SU-DHL-6 (cell line): ENCODE measurements around the gene AKNA.

Experiments used
- H2AFZ ChIP-seq: fragments of 200-600 bp; sonication (generic); 2 replicates; pipeline ENCODE4 v1.6.1; 2014; ENCODE audit warnings: low read depth, mild to moderate bottlenecking, moderate library complexity, mixed read lengths, antibody characterized with exemption, low read length; ENCODE audit not compliant: severe bottlenecking
- H3F3A ChIP-seq: fragments of 200-600 bp; shearing (Covaris generic); 2 replicates; pipeline ENCODE4 v1.6.0; 2016; ENCODE audit warnings: antibody characterized with exemption, mild to moderate bottlenecking; ENCODE audit not compliant: insufficient read depth
- H3K27ac ChIP-seq: fragments of 200-600 bp; sonication (generic); 2 replicates; pipeline ENCODE4 v1.5.1; 2016; ENCODE audit warnings: low read depth, mild to moderate bottlenecking, low read length, moderate library complexity, mixed read lengths
- H3K27me3 ChIP-seq: fragments of 200-600 bp; sonication (generic), shearing (Covaris generic); 2 replicates; pipeline ENCODE4 v1.6.0; 2014; ENCODE audit warnings: mild to moderate bottlenecking, low read length
- H3K36me3 ChIP-seq: fragments of 200-600 bp; sonication (generic); 2 replicates; pipeline ENCODE4 v1.6.1; 2014; ENCODE audit warnings: mild to moderate bottlenecking, low read length, mixed read lengths
- H3K4me2 ChIP-seq: fragments of 300-600, 200-600 bp; shearing (Covaris generic), sonication (generic); 2 replicates; pipeline ENCODE4 v1.6.0; 2014; ENCODE audit warnings: low read length, low read depth, mild to moderate bottlenecking; ENCODE audit not compliant: poor library complexity, severe bottlenecking
- H3K4me3 ChIP-seq: fragments of 200-600 bp; sonication (generic); 2 replicates; pipeline ENCODE4 v1.5.1; 2014; ENCODE audit warnings: antibody characterized with exemption, low read length, mild to moderate bottlenecking, mixed read lengths; ENCODE audit not compliant: insufficient read depth, poor library complexity, severe bottlenecking
- H3K79me2 ChIP-seq: fragments of 200-600 bp; sonication (generic); 2 replicates; pipeline ENCODE4 v1.6.1; 2014; ENCODE audit warnings: mild to moderate bottlenecking, low read length, moderate library complexity; ENCODE audit not compliant: insufficient read depth
- H3K9ac ChIP-seq: fragments of 200-600 bp; sonication (generic); 2 replicates; pipeline ENCODE4 v1.7.0; 2014; ENCODE audit warnings: mild to moderate bottlenecking, low read length
- H3K9me2 ChIP-seq: fragments of 200-600 bp; sonication (generic); replicated peaks from 2 replicates; pipeline ENCODE4 v1.6.1; 2014; ENCODE audit warnings: low read length; ENCODE audit not compliant: insufficient read depth
- H3K9me3 ChIP-seq: fragments of 200-600 bp; sonication (generic); 2 replicates; pipeline ENCODE4 v1.6.1; 2014; ENCODE audit warnings: low read length, mixed read lengths; ENCODE audit not compliant: insufficient read depth
- H4K20me1 ChIP-seq: fragments of 200-600 bp; sonication (generic); 2 replicates; pipeline ENCODE4 v1.6.1; 2014; ENCODE audit warnings: low read depth, mild to moderate bottlenecking, antibody characterized with exemption, low read length, moderate library complexity, mixed read lengths
- EZH2phosphoT487 ChIP-seq: fragments of 200-600 bp; sonication (generic), shearing (Covaris generic); conservative IDR thresholded peaks from 2 replicates; pipeline ENCODE4 v1.6.1; 2018; ENCODE audit warnings: mild to moderate bottlenecking, antibody characterized with exemption, low read length, moderate library complexity, mixed read lengths
- TF ChIP-seq, protein P1 (sequence below): fragments of 200-600 bp; sonication (generic); IDR thresholded peaks from one replicate; pipeline ENCODE4 v1.5.1; 2017; ENCODE audit warnings: antibody characterized with exemption, mild to moderate bottlenecking, low read length, moderate library complexity; ENCODE audit not compliant: insufficient read depth, poor library complexity, severe bottlenecking

AKNA gene

DNA sequence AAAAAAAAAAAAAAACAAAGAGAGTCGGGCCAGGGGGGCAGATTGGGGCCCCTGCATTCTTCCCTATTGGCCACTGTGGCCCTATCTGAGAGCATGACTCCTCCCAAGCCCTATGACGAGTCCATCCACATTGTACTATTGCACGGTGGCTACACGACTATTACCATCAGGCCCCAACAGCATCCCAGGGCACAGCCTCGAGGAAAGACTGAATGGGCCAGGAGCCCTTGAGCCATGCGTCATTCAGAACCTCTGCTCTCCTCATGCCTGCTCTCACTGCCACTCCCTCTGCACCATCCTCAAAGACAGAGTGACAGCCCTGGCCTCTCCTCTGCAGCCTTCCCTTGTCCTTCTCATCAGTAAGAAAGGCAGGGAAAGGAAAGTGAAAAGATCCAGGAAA lies 85.1 kb downstream of the AKNA start:
- Histone ChIP-seq H3K27me3 (no peaks in the 10 kb centered on the region), H3K4me3 (no peak overlapping the region), H3K36me3 (no peaks in the 10 kb centered on the region), H3K9me2 (no peaks in the 10 kb centered on the region), H3K4me2 (no peak overlapping the region), H4K20me1 (no peaks in the 10 kb centered on the region), H3K79me2 (no peaks in the 10 kb centered on the region), H3F3A (no peaks in the 10 kb centered on the region), H3K9ac (no peak overlapping the region), H3K27ac (no peak overlapping the region), H2AFZ (no peak overlapping the region), H3K9me3 (no peaks in the 10 kb centered on the region)
- TF ChIP-seq EZH2phosphoT487: no peak
- TF ChIP-seq, protein P1, sequence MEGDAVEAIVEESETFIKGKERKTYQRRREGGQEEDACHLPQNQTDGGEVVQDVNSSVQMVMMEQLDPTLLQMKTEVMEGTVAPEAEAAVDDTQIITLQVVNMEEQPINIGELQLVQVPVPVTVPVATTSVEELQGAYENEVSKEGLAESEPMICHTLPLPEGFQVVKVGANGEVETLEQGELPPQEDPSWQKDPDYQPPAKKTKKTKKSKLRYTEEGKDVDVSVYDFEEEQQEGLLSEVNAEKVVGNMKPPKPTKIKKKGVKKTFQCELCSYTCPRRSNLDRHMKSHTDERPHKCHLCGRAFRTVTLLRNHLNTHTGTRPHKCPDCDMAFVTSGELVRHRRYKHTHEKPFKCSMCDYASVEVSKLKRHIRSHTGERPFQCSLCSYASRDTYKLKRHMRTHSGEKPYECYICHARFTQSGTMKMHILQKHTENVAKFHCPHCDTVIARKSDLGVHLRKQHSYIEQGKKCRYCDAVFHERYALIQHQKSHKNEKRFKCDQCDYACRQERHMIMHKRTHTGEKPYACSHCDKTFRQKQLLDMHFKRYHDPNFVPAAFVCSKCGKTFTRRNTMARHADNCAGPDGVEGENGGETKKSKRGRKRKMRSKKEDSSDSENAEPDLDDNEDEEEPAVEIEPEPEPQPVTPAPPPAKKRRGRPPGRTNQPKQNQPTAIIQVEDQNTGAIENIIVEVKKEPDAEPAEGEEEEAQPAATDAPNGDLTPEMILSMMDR: no peak

DNA sequence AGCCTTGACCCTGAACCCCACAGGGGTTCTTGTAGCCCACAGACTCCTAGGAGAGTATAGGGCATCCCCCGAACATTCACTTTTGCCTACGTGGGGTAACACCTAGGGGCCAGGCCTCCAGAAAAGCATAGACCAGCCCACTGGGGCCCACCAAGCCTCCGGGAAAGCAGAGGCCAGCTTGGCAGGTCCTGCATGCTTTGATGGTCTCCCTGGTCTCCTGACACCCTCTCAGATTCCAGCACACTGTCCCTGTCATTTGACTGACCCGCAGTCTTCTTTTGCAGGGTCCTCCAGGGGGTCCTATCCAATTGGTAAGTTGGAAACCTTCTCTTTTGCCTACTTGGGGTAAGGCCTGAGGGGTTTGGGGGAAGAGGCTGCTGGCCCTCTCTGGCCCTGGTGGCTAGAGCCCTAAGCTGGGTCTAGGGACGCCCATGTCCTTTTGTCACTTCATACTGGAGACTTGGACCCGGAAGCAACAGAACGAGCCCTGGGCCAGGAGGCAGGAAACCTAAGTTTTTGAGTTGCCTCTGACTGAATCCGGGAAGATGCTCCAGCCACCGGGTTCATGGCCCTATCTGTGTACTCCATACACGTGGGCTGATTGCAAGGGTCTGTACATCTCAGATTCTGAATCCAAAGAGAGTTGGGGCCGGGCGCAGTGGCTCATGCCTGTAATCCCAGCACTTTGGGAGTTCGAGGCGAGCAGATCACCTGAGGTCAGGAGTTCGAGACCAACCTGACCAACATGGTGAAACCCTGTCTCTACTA lies 85.8 kb downstream of the AKNA start:
- H3K4me3 ChIP-seq: no peak overlapping the region
- no peaks in the 10 kb centered on the region for H3K9me2 ChIP-seq
- no peaks in the 10 kb centered on the region for H4K20me1 ChIP-seq
- no peak overlapping the region for H3K27ac ChIP-seq
- no peaks in the 10 kb centered on the region for H3K36me3 ChIP-seq
- no peaks in the 10 kb centered on the region for H3K9me3 ChIP-seq
- no peak for TF ChIP-seq EZH2phosphoT487
- TF ChIP-seq, protein P1: no peak
- no peaks in the 10 kb centered on the region for H3F3A ChIP-seq
- no peaks in the 10 kb centered on the region for H3K27me3 ChIP-seq
- no peak overlapping the region for H2AFZ ChIP-seq
- no peaks in the 10 kb centered on the region for H3K79me2 ChIP-seq
- H3K9ac ChIP-seq: no peak overlapping the region
- no peak overlapping the region for H3K4me2 ChIP-seq

DNA sequence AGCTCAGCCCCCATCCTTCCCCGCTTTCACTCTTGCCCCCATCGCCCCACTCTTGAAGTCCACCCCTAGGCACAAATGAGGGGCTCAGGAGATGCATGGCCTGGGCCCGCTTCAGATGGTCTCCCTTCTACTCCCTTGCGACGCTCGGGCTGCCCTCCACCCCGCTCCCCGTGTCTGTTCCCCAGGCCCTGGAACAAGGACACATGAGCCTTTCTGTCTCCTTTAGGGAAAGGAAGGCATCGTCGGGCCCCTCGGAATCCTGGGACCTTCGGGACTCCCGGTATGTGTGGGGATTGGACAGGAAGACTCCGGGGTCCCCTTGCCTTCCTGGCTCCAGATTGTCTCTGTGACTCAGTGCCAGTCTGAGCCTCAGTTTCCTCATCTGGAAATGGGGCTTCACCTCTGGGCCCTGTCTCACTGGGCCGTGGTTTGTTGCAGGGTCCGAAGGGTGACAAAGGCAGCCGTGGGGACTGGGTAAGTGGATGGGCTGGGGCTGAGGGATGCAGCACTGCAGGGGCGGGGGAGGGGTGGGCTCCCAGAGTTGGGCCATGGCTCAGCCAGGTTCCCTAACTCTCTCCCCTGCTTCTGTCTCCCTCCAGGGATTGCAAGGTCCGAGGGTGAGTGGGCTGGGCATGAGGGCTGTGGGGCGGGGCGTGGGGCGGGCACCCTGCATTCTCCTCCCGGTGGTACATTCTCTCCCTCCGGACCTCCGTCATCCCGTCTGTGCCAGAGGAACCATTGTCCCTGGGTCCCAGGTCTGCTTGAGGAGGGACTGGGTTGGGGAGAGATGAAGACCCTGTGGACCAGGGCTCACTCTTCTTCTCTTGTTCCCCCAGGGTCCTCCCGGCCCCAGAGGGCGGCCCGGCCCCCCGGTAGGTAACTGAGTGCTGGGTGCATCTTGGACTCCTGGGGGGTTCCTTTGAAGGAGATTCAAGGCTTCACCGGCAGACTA lies 86.7 kb downstream of the AKNA start:
- no peaks in the 10 kb centered on the region for H3K27me3 ChIP-seq
- no peak for TF ChIP-seq EZH2phosphoT487
- TF ChIP-seq, protein P1: no peak
- no peak overlapping the region for H3K4me3 ChIP-seq
- H3K27ac ChIP-seq: no peak overlapping the region
- no peak overlapping the region for H3K9ac ChIP-seq
- no peaks in the 10 kb centered on the region for H3F3A ChIP-seq
- no peaks in the 10 kb centered on the region for H3K36me3 ChIP-seq
- no peak overlapping the region for H3K4me2 ChIP-seq
- H3K9me3 ChIP-seq: no peaks in the 10 kb centered on the region
- H2AFZ ChIP-seq: no peak overlapping the region
- no peaks in the 10 kb centered on the region for H3K9me2 ChIP-seq
- no peaks in the 10 kb centered on the region for H3K79me2 ChIP-seq
- no peaks in the 10 kb centered on the region for H4K20me1 ChIP-seq
